Naive B cell (primary cell): Measurements from ENCODE around the gene NFATC3. TPM values are rescaled to one million over a fixed set of nuclear protein-coding genes. Genes with fewer than 3 reads are reported as not detected.
A peak's percentile ranks its signal among the peaks of the same experiment; 100 is the strongest.

ENCODE experiments used
- ATAC-seq, 2 donors: fragments of 150-1000 bp; cut with Tn5 transposase; 2 replicates each; pipeline ENCODE4 v1.10.0; 2021; ENCODE audit warnings: low read depth in 2 of 2, mild to moderate bottlenecking in 2 of 2, moderate library complexity in 2 of 2
- DNase-seq: peaks from one replicate; pipeline ENCODE4 v3.0.0; 2022
- H3K27ac Mint-ChIP-seq, 6 donors: one replicate each; pipeline ENCODE4 v1.8.0; 2020 to 2022; ENCODE audit warnings: mild to moderate bottlenecking in 6 of 6, mixed read lengths in 6 of 6, moderate library complexity in 5 of 6, inconsistent platforms in 2 of 6
- H3K27me3 Mint-ChIP-seq, 3 donors: one replicate each; pipeline ENCODE4 v1.8.0; 2021 to 2022; ENCODE audit warnings: mixed read lengths in 3 of 3, mild to moderate bottlenecking in 1 of 3
- H3K36me3 Mint-ChIP-seq, 2 donors: one replicate each; pipeline ENCODE4 v1.8.0; 2020 to 2022; ENCODE audit warnings: mixed read lengths in 2 of 2, inconsistent platforms in 1 of 2, mild to moderate bottlenecking in 1 of 2
- H3K4me1 Mint-ChIP-seq, 3 donors: one replicate each; pipeline ENCODE4 v1.8.0; 2020 to 2022; ENCODE audit warnings: mixed read lengths in 3 of 3, inconsistent platforms in 1 of 3, mild to moderate bottlenecking in 1 of 3, moderate library complexity in 1 of 3
- H3K4me3 Mint-ChIP-seq, 8 donors: one replicate each; pipeline ENCODE4 v1.8.0; 2020 to 2022; ENCODE audit warnings: mild to moderate bottlenecking in 8 of 8, mixed read lengths in 8 of 8, moderate library complexity in 8 of 8, inconsistent platforms in 2 of 8
- H3K9me3 Mint-ChIP-seq, 7 donors: one replicate each; pipeline ENCODE4 v1.8.0; 2020 to 2022; ENCODE audit warnings: mixed read lengths in 7 of 7, mild to moderate bottlenecking in 5 of 7, inconsistent platforms in 2 of 7, moderate library complexity in 1 of 7
- polyA plus RNA-seq, 6 donors: library from polyadenylated mRNA; unstranded; fragments of 300-500 nt; fragmentation: Illumina TruSeq; gene quantifications; one replicate each; pipeline ENCODE4 v1.2.3, GENCODE V29; 2021; ENCODE audit warnings: low read depth in 6 of 6

NFATC3 gene
- 100 to 1,000 TPM in 2 of 6 donors, 10 to 100 TPM in 4; 74.8 to 147 (median 96.7) TPM for polyA plus RNA-seq

DNA sequence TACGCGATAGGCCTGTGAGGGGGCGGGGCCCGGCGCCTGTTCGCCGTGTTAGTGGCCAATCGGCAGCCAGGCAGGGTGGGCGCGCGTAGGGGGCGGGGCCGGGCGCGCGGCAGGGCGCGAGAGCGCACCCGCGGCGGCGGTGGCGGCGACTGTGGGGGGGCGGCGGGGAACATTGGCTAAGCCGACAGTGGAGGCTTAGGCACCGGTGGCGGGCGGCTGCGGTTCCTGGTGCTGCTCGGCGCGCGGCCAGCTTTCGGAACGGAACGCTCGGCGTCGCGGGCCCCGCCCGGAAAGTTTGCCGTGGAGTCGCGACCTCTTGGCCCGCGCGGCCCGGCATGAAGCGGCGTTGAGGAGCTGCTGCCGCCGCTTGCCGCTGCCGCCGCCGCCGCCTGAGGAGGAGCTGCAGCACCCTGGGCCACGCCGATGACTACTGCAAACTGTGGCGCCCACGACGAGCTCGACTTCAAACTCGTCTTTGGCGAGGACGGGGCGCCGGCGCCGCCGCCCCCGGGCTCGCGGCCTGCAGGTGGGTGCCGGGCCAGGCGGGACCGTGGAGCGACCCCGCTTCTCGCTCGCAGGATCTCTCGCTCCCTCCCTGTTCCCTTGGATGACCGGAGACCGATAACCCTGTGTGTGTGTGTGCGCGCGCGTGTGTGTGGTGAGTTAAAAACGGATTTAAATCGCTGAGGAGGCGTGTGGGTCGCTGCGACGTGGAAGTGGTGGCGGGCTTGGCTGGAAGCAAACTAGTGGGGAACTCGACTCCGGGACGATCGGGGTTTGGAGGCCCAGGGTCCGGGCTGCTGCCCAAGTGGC, at the start of gene NFATC3:
NFATC3 (plus strand) TSS at position 112 of the 813 bp plus-strand sequence; CDS start at position 424, 312 bp downstream.
- Mint-ChIP-seq H3K27ac (peak within 1 kb of the TSS; percentile 88 to 98 (median 96)), H3K4me3 (peak within 1 kb of the TSS; percentile 87 to 99 (median 95)), H3K27me3 (no peaks in the 10 kb centered on the region), H3K4me1 (peaks cover 58 to 68% (median 67%) of the 10 kb centered on the region in 3 donors), H3K36me3 (no peaks in the 10 kb centered on the region), H3K9me3 (no peaks in the 10 kb centered on the region)
- peak; percentile 71 to 73 for ATAC-seq
- DNase-seq, result peak; percentile 97

DNA sequence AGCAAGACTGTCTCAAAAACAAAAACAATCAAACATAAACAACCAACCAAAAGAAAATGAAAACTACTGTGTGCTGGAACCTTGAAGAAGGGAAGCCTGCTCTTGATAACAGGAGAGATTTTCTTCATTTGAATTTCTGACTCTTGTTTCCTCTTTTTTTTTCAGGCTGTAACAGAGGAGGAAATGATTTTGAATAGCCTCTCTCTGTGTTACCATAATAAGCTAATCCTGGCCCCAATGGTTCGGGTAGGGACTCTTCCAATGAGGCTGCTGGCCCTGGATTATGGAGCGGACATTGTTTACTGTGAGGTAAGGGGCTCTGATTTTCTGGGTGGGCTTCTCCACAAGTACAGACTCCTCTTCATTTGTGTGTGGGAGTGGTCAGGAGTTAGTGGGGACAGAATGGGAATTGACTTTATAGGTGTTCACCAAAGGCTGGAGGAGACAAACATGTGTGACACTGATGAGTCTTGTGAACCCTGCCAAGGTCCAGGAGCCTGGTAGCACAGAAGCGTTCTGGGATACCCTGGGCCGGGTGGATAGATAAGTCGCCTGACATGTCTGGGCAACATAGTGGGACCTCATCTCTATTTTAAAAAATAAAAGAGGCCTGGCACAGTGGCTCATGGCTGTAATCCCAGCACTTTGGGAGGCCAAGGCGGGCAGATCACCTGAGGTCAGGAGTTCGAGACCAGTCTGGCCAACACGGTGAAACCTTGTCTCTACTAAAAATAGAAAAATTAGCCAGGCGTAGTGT, 47.2 kb upstream of the NFATC3 start:
- peaks cover 32 to 53% (median 47%) of the 10 kb centered on the region in 3 donors for H3K4me1 Mint-ChIP-seq
- no peaks in the 10 kb centered on the region for H3K27me3 Mint-ChIP-seq
- H3K9me3 Mint-ChIP-seq, result no peaks in the 10 kb centered on the region

DNA sequence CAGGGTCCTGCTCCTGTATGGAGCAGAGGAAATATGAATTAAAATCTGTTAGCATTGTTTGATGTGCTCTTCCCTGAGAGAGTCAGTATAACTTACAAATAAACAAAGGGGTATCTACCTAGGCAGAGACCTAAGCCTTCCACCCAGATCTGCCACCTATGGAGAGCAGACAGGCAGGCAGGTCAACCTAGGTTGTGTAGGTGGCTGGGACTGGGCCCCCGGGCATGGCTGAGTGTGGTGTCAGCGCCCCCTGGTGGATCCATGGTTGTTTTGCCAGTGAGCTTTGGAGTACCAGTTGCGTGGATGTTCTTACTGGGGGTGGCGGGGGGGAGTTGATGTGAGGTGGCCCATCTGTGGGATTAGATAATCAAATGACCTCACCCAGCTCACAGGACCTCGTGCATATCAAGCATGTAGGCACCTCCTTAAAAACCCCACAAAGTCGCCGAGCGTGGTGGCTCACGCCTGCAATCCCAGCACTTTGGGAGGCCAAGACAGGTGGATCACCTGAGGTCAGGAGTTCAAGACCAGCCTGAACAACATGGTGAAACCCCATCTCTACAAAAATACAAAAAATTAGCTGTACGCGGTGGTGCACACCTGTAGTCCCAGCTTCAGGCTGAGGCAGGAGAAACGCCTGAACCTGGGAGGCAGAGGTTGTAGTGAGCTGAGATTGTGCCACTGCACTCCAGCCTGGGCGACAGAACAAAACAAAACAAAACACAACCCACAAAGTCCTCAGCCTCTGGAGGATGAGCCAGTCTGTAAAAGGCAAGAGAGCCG, 44.5 kb upstream of the NFATC3 start:
- Mint-ChIP-seq H3K36me3 (peaks cover 0 to 4% of the 10 kb centered on the region in 2 donors), H3K27me3 (no peaks in the 10 kb centered on the region), H3K4me1 (peaks cover 30 to 66% (median 54%) of the 10 kb centered on the region in 3 donors), H3K9me3 (no peaks in the 10 kb centered on the region), H3K27ac (peak overlapping the region; percentile 36 to 94 (median 76)), H3K4me3 (peak overlapping the region; percentile 76 to 97 (median 88))
- ATAC-seq, result peak; percentile 82 to 83
- peak; percentile 85 for DNase-seq

More for the DNA sequence above, 47.2 kb upstream of the NFATC3 start:
- Mint-ChIP-seq H3K36me3 (peaks cover 0 to 4% of the 10 kb centered on the region in 2 donors), H3K4me3 (peak overlapping the region; percentile 88 to 97 (median 95)), H3K27ac (peak overlapping the region; percentile 68 to 98 (median 96))
- peak; percentile 65 to 67 for ATAC-seq
- peak; percentile 58 for DNase-seq

DNA sequence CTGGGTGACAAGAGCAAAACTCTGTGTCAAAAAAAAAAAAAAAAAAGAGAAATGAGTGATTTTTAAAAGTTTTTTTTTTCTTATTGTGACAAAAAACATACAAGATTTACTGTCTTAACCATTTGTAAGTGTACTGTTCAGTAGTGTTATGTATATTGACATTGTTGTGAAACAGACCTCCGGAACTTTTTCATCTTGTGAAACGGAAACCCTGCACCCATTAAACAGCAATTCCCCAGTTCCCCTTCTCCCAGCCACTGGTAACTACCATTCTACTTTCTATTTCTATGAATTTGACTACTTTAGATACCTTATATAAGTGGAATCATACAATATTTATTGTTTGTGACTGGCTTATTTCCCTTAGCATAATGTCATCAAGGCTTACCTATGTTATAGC, 43.4 kb upstream of the NFATC3 start:
- Mint-ChIP-seq H3K4me3 (peak overlapping the region in 2 of 8 donors; percentile 9 to 42), H3K9me3 (no peaks in the 10 kb centered on the region), H3K36me3 (peaks cover 0 to 8% of the 10 kb centered on the region in 2 donors), H3K27ac (peak overlapping the region in 3 of 6 donors; percentile 6 to 72 (median 49)), H3K4me1 (peaks cover 31 to 67% (median 57%) of the 10 kb centered on the region in 3 donors), H3K27me3 (no peaks in the 10 kb centered on the region)
- DNase-seq, result no peak
- no peak for ATAC-seq

DNA sequence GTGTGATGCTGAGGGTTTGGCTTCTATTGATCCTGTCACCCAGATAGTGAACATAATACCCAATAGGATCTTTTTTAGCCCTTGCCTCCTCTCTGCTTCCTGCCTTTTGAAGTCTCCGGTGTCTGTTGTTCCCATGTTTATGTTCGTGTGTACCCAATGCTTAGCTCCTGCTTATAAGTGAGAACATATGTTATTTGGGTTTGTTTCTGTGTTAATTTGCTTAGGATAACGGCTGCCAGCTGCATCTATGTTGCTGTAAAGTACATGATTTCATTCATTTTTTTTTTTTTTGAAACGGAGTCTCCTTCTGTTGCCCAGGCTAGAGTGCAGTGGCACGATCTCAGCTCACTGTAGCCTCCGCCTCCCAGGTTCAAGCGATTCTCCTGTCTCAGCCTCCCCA, 39.1 kb upstream of the NFATC3 start:
- H3K27me3 Mint-ChIP-seq, result no peaks in the 10 kb centered on the region
- peaks cover 0 to 4% of the 10 kb centered on the region in 2 donors for H3K36me3 Mint-ChIP-seq
- H3K27ac Mint-ChIP-seq, result peak overlapping the region in 3 of 6 donors; percentile 51 to 77 (median 76)
- H3K9me3 Mint-ChIP-seq, result no peaks in the 10 kb centered on the region
- H3K4me1 Mint-ChIP-seq, result peaks cover 25 to 55% (median 42%) of the 10 kb centered on the region in 3 donors
- no peak for DNase-seq
- no peak for ATAC-seq
- peak overlapping the region in 1 of 8 donors; percentile 70 for H3K4me3 Mint-ChIP-seq

DNA sequence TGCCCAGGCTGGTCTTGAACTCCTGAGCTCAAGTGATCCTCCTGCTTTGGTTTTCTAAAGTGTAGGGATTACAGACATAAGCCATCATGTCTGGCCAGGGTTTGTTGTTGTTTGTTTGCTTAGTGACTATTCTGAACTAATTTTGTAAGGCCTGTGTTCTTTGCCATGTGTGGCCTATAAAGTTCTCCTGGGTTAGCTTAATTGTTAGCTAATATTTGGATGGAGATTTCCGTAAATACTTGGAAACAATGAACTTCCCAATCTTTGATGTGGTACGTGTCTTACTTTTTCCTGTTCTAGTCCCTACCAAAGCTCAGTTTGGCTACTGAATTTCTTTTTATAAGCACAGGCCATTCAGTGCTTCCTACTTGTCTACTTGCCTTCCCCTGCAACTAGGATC, 37.2 kb upstream of the NFATC3 start:
- no peaks in the 10 kb centered on the region for H3K9me3 Mint-ChIP-seq
- no peak overlapping the region for H3K4me3 Mint-ChIP-seq
- ATAC-seq (no peak), DNase-seq (no peak)
- peaks cover 18 to 52% (median 36%) of the 10 kb centered on the region in 3 donors for H3K4me1 Mint-ChIP-seq
- peaks cover 0 to 4% of the 10 kb centered on the region in 2 donors for H3K36me3 Mint-ChIP-seq
- peak overlapping the region in 4 of 6 donors; percentile 10 to 93 (median 50) for H3K27ac Mint-ChIP-seq
- H3K27me3 Mint-ChIP-seq, result no peaks in the 10 kb centered on the region

DNA sequence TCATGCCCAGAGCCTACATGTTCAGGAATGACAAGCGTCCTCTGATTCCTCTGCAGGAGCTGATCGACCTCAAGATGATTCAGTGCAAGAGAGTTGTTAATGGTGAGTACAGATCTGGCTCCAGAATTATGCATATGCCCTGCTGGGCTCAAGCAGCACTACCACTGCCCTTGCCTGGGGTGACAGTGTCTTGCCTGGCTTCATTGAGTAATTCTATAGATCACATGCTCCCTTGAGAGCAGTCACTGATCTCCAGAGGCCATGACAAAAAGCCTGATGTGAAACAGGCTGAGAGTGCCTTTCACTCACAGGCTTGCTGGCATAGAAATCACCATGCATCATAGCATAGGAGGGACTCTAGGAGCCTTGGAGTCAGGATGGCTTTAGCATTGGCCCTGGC, 35.7 kb upstream of the NFATC3 start:
- H3K36me3 Mint-ChIP-seq, result peaks cover 0 to 4% of the 10 kb centered on the region in 2 donors
- ATAC-seq (no peak), DNase-seq (no peak)
- H3K4me1 Mint-ChIP-seq, result peaks cover 23 to 54% (median 35%) of the 10 kb centered on the region in 3 donors
- H3K27me3 Mint-ChIP-seq, result no peaks in the 10 kb centered on the region
- H3K4me3 Mint-ChIP-seq, result no peak overlapping the region
- H3K9me3 Mint-ChIP-seq, result no peaks in the 10 kb centered on the region
- no peak overlapping the region for H3K27ac Mint-ChIP-seq

DNA sequence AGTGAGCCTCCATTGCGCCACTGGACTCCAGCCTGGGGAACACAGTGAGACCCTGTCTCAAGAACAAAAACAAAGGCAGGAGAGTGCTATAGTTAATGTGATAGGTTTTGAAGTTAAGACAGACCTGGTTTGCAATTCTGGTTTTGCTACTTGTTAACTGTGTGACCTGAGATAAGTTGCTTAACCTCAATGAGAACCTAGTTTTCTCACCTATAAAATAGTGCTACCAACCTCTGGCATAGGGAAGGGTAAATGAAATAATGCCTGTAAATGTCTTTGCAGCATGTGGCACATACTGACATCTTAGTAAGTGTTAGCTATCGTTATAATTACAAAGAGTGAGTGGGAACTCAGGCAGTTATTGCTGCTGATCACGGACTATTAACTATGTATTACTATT, 29.8 kb upstream of the NFATC3 start:
- no peak for DNase-seq
- Mint-ChIP-seq H3K27ac (no peak overlapping the region), H3K4me1 (peaks cover 17 to 28% (median 26%) of the 10 kb centered on the region in 3 donors), H3K27me3 (no peaks in the 10 kb centered on the region), H3K4me3 (no peak overlapping the region), H3K9me3 (no peaks in the 10 kb centered on the region), H3K36me3 (peaks cover 5 to 24% of the 10 kb centered on the region in 2 donors)
- ATAC-seq, result no peak

DNA sequence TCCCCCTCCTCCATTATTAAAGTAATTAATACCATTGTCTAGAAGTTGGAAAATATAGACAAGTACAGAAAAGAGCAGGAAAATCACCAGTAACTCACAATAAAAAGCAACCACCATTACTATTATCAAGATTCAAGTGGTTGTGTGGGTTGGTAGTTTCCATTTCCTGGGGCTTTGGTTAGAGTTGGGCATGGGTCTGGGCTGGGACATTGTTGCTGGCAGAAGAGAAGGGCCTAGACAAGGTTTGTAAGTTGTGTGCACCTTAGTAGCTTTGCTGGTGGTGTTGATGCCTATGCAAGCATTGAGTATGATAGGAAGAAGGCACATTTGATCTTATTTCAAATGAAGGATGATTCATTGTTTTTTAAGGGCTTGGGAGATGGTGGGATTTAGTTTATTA, 25.4 kb upstream of the NFATC3 start:
- peaks cover 16 to 34% of the 10 kb centered on the region in 2 donors for H3K36me3 Mint-ChIP-seq
- H3K27ac Mint-ChIP-seq, result peak overlapping the region in 5 of 6 donors; percentile 17 to 82 (median 41)
- peaks cover 23 to 37% (median 34%) of the 10 kb centered on the region in 3 donors for H3K4me1 Mint-ChIP-seq
- DNase-seq (no peak), ATAC-seq (no peak)
- no peaks in the 10 kb centered on the region for H3K27me3 Mint-ChIP-seq
- no peak overlapping the region for H3K4me3 Mint-ChIP-seq
- no peaks in the 10 kb centered on the region for H3K9me3 Mint-ChIP-seq

DNA sequence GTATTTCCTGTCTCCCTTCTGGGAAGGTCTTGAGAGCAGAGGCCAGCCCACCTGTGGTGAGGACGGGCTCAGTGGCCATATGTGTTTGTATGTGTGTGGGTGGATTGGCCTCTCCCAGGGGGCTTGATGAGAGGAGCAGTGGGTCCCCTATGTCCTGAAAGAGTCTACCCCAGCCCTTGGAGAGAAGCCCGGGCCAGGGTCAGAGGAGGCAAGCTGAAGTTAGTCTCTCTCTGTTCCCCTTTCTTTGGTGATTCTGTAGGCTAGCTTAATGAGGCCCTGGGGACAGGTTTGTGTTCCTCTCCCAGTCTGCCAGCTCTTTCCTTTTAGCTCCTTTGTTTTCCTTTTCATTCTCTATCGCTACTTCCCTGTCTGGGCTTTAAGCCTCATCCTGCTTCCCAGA, 23.8 kb upstream of the NFATC3 start:
- peaks cover 31 to 39% (median 37%) of the 10 kb centered on the region in 3 donors for H3K4me1 Mint-ChIP-seq
- H3K36me3 Mint-ChIP-seq, result peaks cover 11 to 36% of the 10 kb centered on the region in 2 donors
- H3K27ac Mint-ChIP-seq, result peak overlapping the region in 5 of 6 donors; percentile 54 to 92 (median 72)
- no peaks in the 10 kb centered on the region for H3K9me3 Mint-ChIP-seq
- ATAC-seq (no peak), DNase-seq (no peak)
- no peak overlapping the region for H3K4me3 Mint-ChIP-seq
- H3K27me3 Mint-ChIP-seq, result no peaks in the 10 kb centered on the region

DNA sequence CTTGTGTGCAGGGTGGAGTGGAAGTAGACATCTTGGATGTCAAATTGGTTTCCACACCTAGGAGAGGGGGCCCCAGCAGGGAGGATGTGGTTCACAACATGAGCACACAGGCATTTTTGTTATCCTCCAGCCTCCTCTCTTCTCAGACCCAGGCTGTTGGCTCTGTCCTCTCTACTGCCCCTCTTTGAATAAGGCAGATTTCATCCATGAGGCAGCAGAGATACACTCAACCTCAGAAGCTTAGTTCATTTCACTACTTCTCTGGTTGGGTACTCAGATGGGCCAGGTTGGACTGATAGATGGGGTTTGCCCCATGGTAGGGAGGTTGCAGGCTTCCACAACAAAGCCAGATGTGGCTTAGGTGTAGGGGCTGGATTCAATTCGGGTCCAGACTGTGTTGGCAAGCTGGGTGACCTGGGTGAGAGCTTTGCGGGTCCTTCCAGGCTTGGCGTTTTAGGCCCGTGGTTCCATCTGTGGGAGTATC, 22.2 kb upstream of the NFATC3 start:
- DNase-seq, result no peak
- no peaks in the 10 kb centered on the region for H3K27me3 Mint-ChIP-seq
- peak overlapping the region in 2 of 6 donors; percentile 60 to 67 for H3K27ac Mint-ChIP-seq
- H3K36me3 Mint-ChIP-seq, result peaks cover 11 to 24% of the 10 kb centered on the region in 2 donors
- ATAC-seq, result no peak
- H3K4me1 Mint-ChIP-seq, result peaks cover 36 to 46% (median 37%) of the 10 kb centered on the region in 3 donors
- H3K4me3 Mint-ChIP-seq, result no peak overlapping the region
- H3K9me3 Mint-ChIP-seq, result no peaks in the 10 kb centered on the region

DNA sequence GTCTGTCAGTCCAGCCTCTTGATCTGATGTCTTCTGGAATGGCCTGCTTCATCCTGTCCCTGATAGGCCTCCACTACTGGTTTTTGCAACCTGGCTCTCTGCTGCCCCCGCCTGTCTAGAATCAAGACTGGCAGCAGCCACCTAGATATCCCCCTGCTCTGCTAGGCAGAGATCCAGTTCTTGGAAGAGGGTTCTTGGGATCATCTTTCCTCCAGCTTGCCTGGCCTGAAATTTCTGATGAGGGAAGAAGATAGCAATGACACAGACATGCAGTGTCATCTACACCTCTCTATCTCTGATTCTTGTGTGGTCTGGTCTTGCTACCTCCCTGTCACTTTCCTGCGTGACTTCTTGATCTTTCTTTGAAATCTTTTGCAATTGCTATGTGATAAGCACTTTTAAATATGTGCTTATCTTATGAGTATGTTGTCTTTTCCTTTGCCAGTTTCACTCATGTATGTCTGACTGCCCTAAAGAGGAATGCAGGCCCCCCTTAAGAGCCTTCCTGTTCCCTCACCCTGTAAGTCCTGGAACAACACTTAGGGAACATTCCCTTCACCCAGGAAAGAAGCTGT, 20.3 kb upstream of the NFATC3 start:
- Mint-ChIP-seq H3K9me3 (no peaks in the 10 kb centered on the region), H3K27me3 (no peaks in the 10 kb centered on the region), H3K36me3 (peaks cover 14 to 15% of the 10 kb centered on the region in 2 donors), H3K27ac (peak overlapping the region in 3 of 6 donors; percentile 36 to 79 (median 54)), H3K4me3 (no peak overlapping the region), H3K4me1 (peaks cover 38 to 53% (median 46%) of the 10 kb centered on the region in 3 donors)
- peak; percentile 81 to 94 for ATAC-seq
- peak; percentile 61 for DNase-seq
